IMR-90 (cell line): ENCODE results near the gene MED22. TPM values are rescaled to one million over a fixed set of nuclear protein-coding genes. Genes with fewer than 3 reads are reported as not detected.

Source experiments
- ATAC-seq: fragments of 200-7000 bp; cut with Tn5 transposase; 2 replicates; pipeline ENCODE4 v1.9.1; 2020; ENCODE audit warnings: low read depth, mild to moderate bottlenecking, moderate library complexity
- BruUV-seq: library from RNA; stranded (reverse); fragments of 400-500 nt; replicated peaks from 2 replicates; lab custom pipeline; 2021; lab: Mats Ljungman, UMichigan
- CTCF ChIA-PET: fragments of 300-600 bp; formaldehyde crosslinking; extraction: SDS; loops from one replicate; lab custom pipeline; 2021; ENCODE audit warnings: antibody characterized with exemption; lab: Yijun Ruan, JAX
- POLR2A ChIA-PET: fragments of 300-600 bp; sonication (Branson Sonifier 250); formaldehyde crosslinking; loops from one replicate; lab custom pipeline; 2022; ENCODE audit warnings: antibody characterized with exemption; ENCODE audit not compliant: unreplicated experiment; lab: Charles Lee
- DNase-seq: peaks from one replicate; pipeline ENCODE4 v3.0.0; 2013
- H2AFZ ChIP-seq: replicated peaks from 2 replicates; pipeline ENCODE3; 2013; ENCODE audit warnings: low read length, mild to moderate bottlenecking; ENCODE audit not compliant: poor library complexity
- H2AK5ac ChIP-seq: 2 replicates; pipeline ENCODE4 v1.6.1; 2013; ENCODE audit warnings: low read depth, low read length, inconsistent platforms
- H2AK9ac ChIP-seq: replicated peaks from 2 replicates; pipeline ENCODE3; 2013; ENCODE audit warnings: mild to moderate bottlenecking, low read depth, low read length, moderate library complexity; ENCODE audit not compliant: poor library complexity
- H2BK120ac ChIP-seq: 2 replicates; pipeline ENCODE4 v1.6.1; 2013; ENCODE audit warnings: low read depth, low read length, inconsistent platforms
- H2BK15ac ChIP-seq: 3 replicates; pipeline ENCODE4 v1.6.1; 2013; ENCODE audit warnings: low read depth, low read length, inconsistent platforms
- H2BK20ac ChIP-seq: 2 replicates; pipeline ENCODE4 v1.6.1; 2013; ENCODE audit warnings: low read depth, mild to moderate bottlenecking, inconsistent platforms, low read length, moderate library complexity
- H2BK5ac ChIP-seq: 2 replicates; pipeline ENCODE4 v1.6.1; 2013; ENCODE audit warnings: mild to moderate bottlenecking, low read depth, low read length, inconsistent platforms; ENCODE audit not compliant: poor library complexity, severe bottlenecking
- H3K14ac ChIP-seq: replicated peaks from 2 replicates; pipeline ENCODE4 v1.6.1; 2013; ENCODE audit warnings: low read depth, low read length, inconsistent platforms
- H3K18ac ChIP-seq: 2 replicates; pipeline ENCODE4 v1.6.1; 2013; ENCODE audit warnings: low read depth, low read length, control low read depth
- H3K23ac ChIP-seq: 2 replicates; pipeline ENCODE4 v1.6.1; 2013; ENCODE audit warnings: low read depth, low read length, inconsistent platforms
- H3K27ac ChIP-seq: 2 replicates; pipeline ENCODE4 v1.5.1; 2013; ENCODE audit warnings: mild to moderate bottlenecking, control low read depth, low read length; ENCODE audit not compliant: insufficient read depth
- H3K27me3 ChIP-seq: 2 replicates; pipeline ENCODE4 v1.6.1; 2013; ENCODE audit warnings: low read length; ENCODE audit not compliant: control insufficient read depth, insufficient read depth
- H3K36me3 ChIP-seq: 2 replicates; pipeline ENCODE4 v1.6.1; 2013; ENCODE audit warnings: low read length, mixed read lengths; ENCODE audit not compliant: control insufficient read depth, insufficient read depth
- H3K4ac ChIP-seq: 2 replicates; pipeline ENCODE4 v1.6.1; 2013; ENCODE audit warnings: low read depth, low read length, inconsistent platforms
- H3K4me1 ChIP-seq: 2 replicates; pipeline ENCODE4 v1.6.1; 2013; ENCODE audit warnings: low read length, mixed read lengths; ENCODE audit not compliant: control insufficient read depth, insufficient read depth
- H3K4me2 ChIP-seq: 2 replicates; pipeline ENCODE4 v1.6.1; 2013; ENCODE audit warnings: low read depth, mild to moderate bottlenecking, control low read depth, low read length, moderate library complexity
- H3K4me3 ChIP-seq: 2 replicates; pipeline ENCODE4 v1.5.1; 2013; ENCODE audit warnings: low read depth, mild to moderate bottlenecking, control low read depth, low read length, moderate library complexity; ENCODE audit not compliant: insufficient read depth
- H3K56ac ChIP-seq: 2 replicates; pipeline ENCODE4 v1.6.1; 2013; ENCODE audit warnings: low read length, inconsistent platforms; ENCODE audit not compliant: insufficient read depth; ENCODE audit errors: extremely low read depth
- H3K79me1 ChIP-seq, 2 experiments: 2 replicates each; pipeline ENCODE4 v1.6.1; 2013; ENCODE audit warnings: low read length in 2 of 2, inconsistent platforms in 1 of 2, low read depth in 1 of 2
- H3K9ac ChIP-seq: 2 replicates; pipeline ENCODE4 v1.6.1; 2013; ENCODE audit warnings: low read depth, low read length, control low read depth
- H3K9me1 ChIP-seq: 2 replicates; pipeline ENCODE4 v1.6.1; 2013; ENCODE audit warnings: low read length, inconsistent platforms; ENCODE audit not compliant: insufficient read depth
- H3K9me3 ChIP-seq: 2 replicates; pipeline ENCODE4 v1.6.1; 2013; ENCODE audit warnings: low read length; ENCODE audit not compliant: control insufficient read depth, insufficient read depth
- H4K20me1 ChIP-seq: 2 replicates; pipeline ENCODE4 v1.6.1; 2013; ENCODE audit warnings: low read length, inconsistent platforms; ENCODE audit not compliant: insufficient read depth
- H4K5ac ChIP-seq: 2 replicates; pipeline ENCODE4 v1.6.1; 2013; ENCODE audit warnings: mild to moderate bottlenecking, low read depth, low read length, control low read depth
- H4K8ac ChIP-seq, 2 experiments: 2 replicates each; pipeline ENCODE4 v1.6.1; 2013; ENCODE audit warnings: low read depth in 2 of 2, low read length in 2 of 2, control low read depth in 1 of 2, inconsistent platforms in 1 of 2
- H4K91ac ChIP-seq: 2 replicates; pipeline ENCODE4 v1.6.1; 2013; ENCODE audit warnings: low read depth, low read length, inconsistent platforms; ENCODE audit not compliant: insufficient read depth
- CEBPB ChIP-seq: IDR thresholded peaks from 2 replicates; pipeline ENCODE4 v1.6.1; 2012; ENCODE audit warnings: low read depth, low read length, improper control_type of control experiment
- CHD1 ChIP-seq: IDR thresholded peaks from 2 replicates; pipeline ENCODE4 v1.6.1; 2012; ENCODE audit warnings: low read depth, low read length, improper control_type of control experiment
- CTCF ChIP-seq: conservative IDR thresholded peaks from 2 replicates; pipeline ENCODE4 v1.5.1; 2012; ENCODE audit warnings: mild to moderate bottlenecking, low read depth, low read length, improper control_type of control experiment
- FOS ChIP-seq: fragments of 150-350 bp; IDR thresholded peaks from 2 replicates; pipeline ENCODE4 v1.6.1; 2016; ENCODE audit warnings: low read depth, low read length
- MAFK ChIP-seq: IDR thresholded peaks from 2 replicates; pipeline ENCODE4 v1.6.1; 2012; ENCODE audit warnings: low read depth, low read length, improper control_type of control experiment
- MAZ ChIP-seq: IDR thresholded peaks from 2 replicates; pipeline ENCODE4 v1.6.1; 2012; ENCODE audit warnings: low read depth, mild to moderate bottlenecking, low read length, improper control_type of control experiment, moderate library complexity, borderline replicate concordance
- MXI1 ChIP-seq: IDR thresholded peaks from 2 replicates; pipeline ENCODE4 v1.6.1; 2012; ENCODE audit warnings: low read depth, mild to moderate bottlenecking, low read length, moderate library complexity, borderline replicate concordance
- NFE2L2 ChIP-seq: fragments of 150-350 bp; IDR thresholded peaks from 2 replicates; pipeline ENCODE4 v1.6.1; 2016; ENCODE audit warnings: low read depth, mild to moderate bottlenecking, low read length
- POLR2A ChIP-seq: IDR thresholded peaks from 2 replicates; pipeline ENCODE4 v1.6.1; 2012; ENCODE audit warnings: mild to moderate bottlenecking, low read depth, low read length
- RAD21 ChIP-seq: IDR thresholded peaks from 2 replicates; pipeline ENCODE4 v1.6.1; 2012; ENCODE audit warnings: low read length, improper control_type of control experiment
- RFX5 ChIP-seq: IDR thresholded peaks from 2 replicates; pipeline ENCODE4 v1.8.0; 2012; ENCODE audit warnings: low read depth, mild to moderate bottlenecking, low read length, moderate library complexity
- WGBS, 2 experiments: methylation state at CpG; one replicate each; pipeline versions ENCODE4 v1.1.5 to v1.1.7; 2013; ENCODE audit warnings: missing lambda C conversion rate in 2 of 2; ENCODE audit not compliant: insufficient read length in 1 of 2; ENCODE audit errors: extremely low coverage in 2 of 2; 5-methylcytosine and 5-hydroxymethylcytosine counted together
- dilution Hi-C: fragments of 300-500 bp; cut with HindIII; formaldehyde crosslinking; loops from one replicate; pipeline ENCODE4 v1.14.3; 2018; ENCODE audit warnings: low sequenced_read_pairs; ENCODE audit not compliant: unreplicated experiment
- in situ Hi-C: fragments of 300-500 bp; cut with MboI; formaldehyde crosslinking; loops from 3 replicates; pipeline ENCODE4 v1.14.3; 2019; ENCODE audit warnings: low sequenced_read_pairs, inconsistent platforms, mixed read lengths
- intact Hi-C: fragments of 100-400 bp; cut with micrococcal nuclease; formaldehyde crosslinking; loops from 2 replicates; pipeline ENCODE4 v1.10.0; 2022
- polyA plus RNA-seq, 3 experiments: library from polyadenylated mRNA; depleted of rRNA; stranded (reverse); fragments of >200 nt; gene quantifications; 2 replicates each; pipeline ENCODE4 v1.2.3, GENCODE V29; 2012; ENCODE audit warnings: low replicate concordance in 1 of 3
- total RNA-seq: library from RNA; depleted of rRNA; stranded (reverse); fragments of >200 nt; gene quantifications from 2 replicates; pipeline ENCODE4 v1.2.3, GENCODE V29; 2012
- TF ChIP-seq, protein P1 (sequence below): fragments of 150-350 bp; IDR thresholded peaks from 2 replicates; pipeline ENCODE4 v1.6.1; 2016; ENCODE audit warnings: low read depth, mild to moderate bottlenecking, low read length, moderate library complexity, borderline replicate concordance
- TF ChIP-seq, protein P2 (sequence below): fragments of 150-350 bp; IDR thresholded peaks from 2 replicates; pipeline ENCODE4 v1.6.1; 2017; ENCODE audit warnings: mild to moderate bottlenecking, antibody characterized with exemption, low read length, low read depth

Gene MED22
- total and polyA plus RNA-seq, 2 of the 4 experiments (the other 2 are of a cell fraction), result 7.9 to 28.3 TPM

DNA sequence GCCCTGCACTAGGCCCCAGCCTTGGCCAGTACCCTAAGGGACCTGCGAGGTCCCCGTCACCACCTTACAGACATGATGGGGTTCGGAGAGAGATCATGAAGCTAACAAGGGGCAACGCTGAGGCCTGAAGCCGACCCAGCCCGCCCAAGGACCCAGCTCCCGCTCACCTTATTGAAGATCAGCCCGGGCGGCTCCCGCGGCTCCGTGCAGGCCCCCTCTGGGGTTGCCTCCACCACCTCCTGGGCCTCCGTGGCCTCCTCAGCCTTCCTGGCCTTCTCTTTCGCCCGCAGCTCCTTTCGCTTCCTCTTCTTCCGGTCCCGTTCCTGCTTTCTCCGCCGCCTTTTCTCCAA is 15.6 kb downstream of the MED22 start:
- TF ChIP-seq MXI1, result no peak
- TF ChIP-seq RFX5, result no peak
- no peak for TF ChIP-seq CEBPB
- no peak for TF ChIP-seq FOS
- TF ChIP-seq, protein P1, sequence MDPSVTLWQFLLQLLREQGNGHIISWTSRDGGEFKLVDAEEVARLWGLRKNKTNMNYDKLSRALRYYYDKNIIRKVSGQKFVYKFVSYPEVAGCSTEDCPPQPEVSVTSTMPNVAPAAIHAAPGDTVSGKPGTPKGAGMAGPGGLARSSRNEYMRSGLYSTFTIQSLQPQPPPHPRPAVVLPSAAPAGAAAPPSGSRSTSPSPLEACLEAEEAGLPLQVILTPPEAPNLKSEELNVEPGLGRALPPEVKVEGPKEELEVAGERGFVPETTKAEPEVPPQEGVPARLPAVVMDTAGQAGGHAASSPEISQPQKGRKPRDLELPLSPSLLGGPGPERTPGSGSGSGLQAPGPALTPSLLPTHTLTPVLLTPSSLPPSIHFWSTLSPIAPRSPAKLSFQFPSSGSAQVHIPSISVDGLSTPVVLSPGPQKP, result no peak
- TF ChIP-seq, protein P2, sequence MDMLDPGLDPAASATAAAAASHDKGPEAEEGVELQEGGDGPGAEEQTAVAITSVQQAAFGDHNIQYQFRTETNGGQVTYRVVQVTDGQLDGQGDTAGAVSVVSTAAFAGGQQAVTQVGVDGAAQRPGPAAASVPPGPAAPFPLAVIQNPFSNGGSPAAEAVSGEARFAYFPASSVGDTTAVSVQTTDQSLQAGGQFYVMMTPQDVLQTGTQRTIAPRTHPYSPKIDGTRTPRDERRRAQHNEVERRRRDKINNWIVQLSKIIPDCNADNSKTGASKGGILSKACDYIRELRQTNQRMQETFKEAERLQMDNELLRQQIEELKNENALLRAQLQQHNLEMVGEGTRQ, result no peak
- no peak for TF ChIP-seq MAFK
- no peak for TF ChIP-seq RAD21
- TF ChIP-seq NFE2L2, result no peak
- TF ChIP-seq CTCF, result no peak
- no peak for TF ChIP-seq CHD1
- no peak for TF ChIP-seq MAZ
- no peak for TF ChIP-seq POLR2A
- Histone ChIP-seq H2BK120ac (no peak overlapping the region), H3K36me3 (peaks cover 35% of the 10 kb centered on the region), H2AK5ac (no peak overlapping the region), H3K4ac (no peak overlapping the region), H2BK5ac (no peak overlapping the region), H4K8ac (no peak overlapping the region), H3K9me3 (no peaks in the 10 kb centered on the region), H4K91ac (no peak overlapping the region), H3K23ac (no peak overlapping the region), H3K18ac (no peak overlapping the region), H4K20me1 (no peaks in the 10 kb centered on the region; the same call in 1 of the 2 replicates), H3K79me1 (peaks cover 17 to 34% of the 10 kb centered on the region in 2 experiments; a peak in 3 of 4 replicates), H3K27ac (no peak overlapping the region), H2BK15ac (no peak overlapping the region), H3K4me3 (no peak overlapping the region), H3K56ac (no peak overlapping the region), H3K9me1 (peaks cover 10% of the 10 kb centered on the region; the same call in 1 of the 2 replicates), H3K9ac (no peak overlapping the region), H3K27me3 (no peaks in the 10 kb centered on the region), H3K4me1 (no peaks in the 10 kb centered on the region), H2BK20ac (no peak overlapping the region), H2AK9ac (no peak overlapping the region), H2AFZ (no peak overlapping the region), H4K5ac (no peak overlapping the region), H3K4me2 (no peak overlapping the region), H3K14ac (no peak overlapping the region)
- dilution Hi-C loops (no loop called here), in situ Hi-C loops (no loop called here), intact Hi-C loops (no loop called here)
- ATAC-seq (no peak), DNase-seq (no peak)
- BruUV-seq, result no TSS peak
- POLR2A ChIA-PET, result no interaction called here
- WGBS, 2 experiments, result 98% methylated on average over 9 of the region's 20 CpGs; no CpG with 5 or more reads in 1 of the 2 experiments
- CTCF ChIA-PET, result no interaction called here
